ENCODE data around the gene NUP62.

DNA sequence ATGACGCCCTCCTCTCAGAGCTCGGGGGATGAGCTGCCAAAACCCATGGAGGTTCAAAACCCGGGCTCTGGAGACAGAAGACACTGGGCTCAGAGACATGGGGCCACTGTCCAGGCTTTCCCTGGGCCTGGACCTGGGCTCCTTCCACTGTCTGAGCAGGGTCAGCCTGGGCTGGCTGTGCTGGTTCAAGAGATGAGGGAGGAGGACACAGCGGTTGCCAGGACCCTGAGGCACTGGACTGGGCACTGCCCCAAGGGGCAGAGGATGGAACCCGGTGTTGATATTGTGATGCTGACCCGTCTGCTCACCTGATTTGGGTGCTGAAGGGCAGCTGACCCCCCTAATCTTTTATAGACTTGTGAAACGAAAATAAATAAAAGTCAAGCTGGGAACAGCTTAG lies 45.7 kb upstream of the NUP62 start:
- TF ChIP-seq, protein P1, sequence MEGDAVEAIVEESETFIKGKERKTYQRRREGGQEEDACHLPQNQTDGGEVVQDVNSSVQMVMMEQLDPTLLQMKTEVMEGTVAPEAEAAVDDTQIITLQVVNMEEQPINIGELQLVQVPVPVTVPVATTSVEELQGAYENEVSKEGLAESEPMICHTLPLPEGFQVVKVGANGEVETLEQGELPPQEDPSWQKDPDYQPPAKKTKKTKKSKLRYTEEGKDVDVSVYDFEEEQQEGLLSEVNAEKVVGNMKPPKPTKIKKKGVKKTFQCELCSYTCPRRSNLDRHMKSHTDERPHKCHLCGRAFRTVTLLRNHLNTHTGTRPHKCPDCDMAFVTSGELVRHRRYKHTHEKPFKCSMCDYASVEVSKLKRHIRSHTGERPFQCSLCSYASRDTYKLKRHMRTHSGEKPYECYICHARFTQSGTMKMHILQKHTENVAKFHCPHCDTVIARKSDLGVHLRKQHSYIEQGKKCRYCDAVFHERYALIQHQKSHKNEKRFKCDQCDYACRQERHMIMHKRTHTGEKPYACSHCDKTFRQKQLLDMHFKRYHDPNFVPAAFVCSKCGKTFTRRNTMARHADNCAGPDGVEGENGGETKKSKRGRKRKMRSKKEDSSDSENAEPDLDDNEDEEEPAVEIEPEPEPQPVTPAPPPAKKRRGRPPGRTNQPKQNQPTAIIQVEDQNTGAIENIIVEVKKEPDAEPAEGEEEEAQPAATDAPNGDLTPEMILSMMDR (IDR thresholded peaks at IDR 0.05 in 8 of 11, conservative IDR thresholded peaks at IDR 0.05 in 3 of 11): no peak
- TF ChIP-seq POLR2AphosphoS5 (IDR thresholded peaks at IDR 0.05): peak in 2 of 3 donors; percentile 37 to 50

Data from spleen (tissue), 7 donors.